Coronary artery (tissue), 2 donors: Measurements from ENCODE around the gene CKS2.
"Not testable (repeated sequence)": the region's sequence is repeated elsewhere in the genome, so short reads cannot be mapped to it uniquely, and the experiment has no call there.

Experiments
- DNase-seq: peaks from one replicate; pipeline ENCODE4 v3.0.0-alpha.2; 2017; ENCODE audit warnings: low spot score
- H3K27ac ChIP-seq, 2 donors: fragments of 200-600 bp; sonication (generic); one replicate each; pipeline ENCODE4 v1.5.1; 2016 to 2019
- H3K4me3 ChIP-seq: fragments of 200-600 bp; sonication (generic); 2 replicates; pipeline ENCODE4 v1.5.1; 2016; ENCODE audit warnings: mild to moderate bottlenecking, moderate library complexity
- TF ChIP-seq, protein P1 (sequence below): fragments of 200-600 bp; sonication (generic); IDR thresholded peaks from one replicate; pipeline ENCODE4 v1.5.1; 2019; ENCODE audit warnings: antibody characterized with exemption

The CKS2 gene

GRCh38 chr9:89310475-89311345 is at the start of gene CKS2:
Gene CKS2 (plus strand): TSS chr9:89311195. CDS start chr9:89311293, 98 bp downstream.
- peak within 1 kb of the TSS; percentile 92 for H3K4me3 ChIP-seq
- peak within 1 kb of the TSS; percentile 100 for H3K27ac ChIP-seq
- TF ChIP-seq, protein P1, sequence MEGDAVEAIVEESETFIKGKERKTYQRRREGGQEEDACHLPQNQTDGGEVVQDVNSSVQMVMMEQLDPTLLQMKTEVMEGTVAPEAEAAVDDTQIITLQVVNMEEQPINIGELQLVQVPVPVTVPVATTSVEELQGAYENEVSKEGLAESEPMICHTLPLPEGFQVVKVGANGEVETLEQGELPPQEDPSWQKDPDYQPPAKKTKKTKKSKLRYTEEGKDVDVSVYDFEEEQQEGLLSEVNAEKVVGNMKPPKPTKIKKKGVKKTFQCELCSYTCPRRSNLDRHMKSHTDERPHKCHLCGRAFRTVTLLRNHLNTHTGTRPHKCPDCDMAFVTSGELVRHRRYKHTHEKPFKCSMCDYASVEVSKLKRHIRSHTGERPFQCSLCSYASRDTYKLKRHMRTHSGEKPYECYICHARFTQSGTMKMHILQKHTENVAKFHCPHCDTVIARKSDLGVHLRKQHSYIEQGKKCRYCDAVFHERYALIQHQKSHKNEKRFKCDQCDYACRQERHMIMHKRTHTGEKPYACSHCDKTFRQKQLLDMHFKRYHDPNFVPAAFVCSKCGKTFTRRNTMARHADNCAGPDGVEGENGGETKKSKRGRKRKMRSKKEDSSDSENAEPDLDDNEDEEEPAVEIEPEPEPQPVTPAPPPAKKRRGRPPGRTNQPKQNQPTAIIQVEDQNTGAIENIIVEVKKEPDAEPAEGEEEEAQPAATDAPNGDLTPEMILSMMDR: no peak
- DNase-seq: peak; percentile 100

- H3K4me3 ChIP-seq: no peak overlapping the region
- no peak for DNase-seq
These were observed 37.3 kb upstream of the CKS2 start for GRCh38 chr9:89273528-89274279.

GRCh38 chr9:89274838-89275237 is 36.2 kb upstream of the CKS2 start:
- Histone ChIP-seq H3K4me3 (no peak overlapping the region), H3K27ac (no peak overlapping the region)
- TF ChIP-seq, protein P1: no peak
- DNase-seq: no peak

More at GRCh38 chr9:89273528-89274279, 37.3 kb upstream of the CKS2 start:
- TF ChIP-seq, protein P1: no peak
- no peak overlapping the region for H3K27ac ChIP-seq

- not testable (repeated sequence) for H3K27ac ChIP-seq
These were observed 35.0 kb upstream of the CKS2 start for GRCh38 chr9:89276040-89276439.

DNA sequence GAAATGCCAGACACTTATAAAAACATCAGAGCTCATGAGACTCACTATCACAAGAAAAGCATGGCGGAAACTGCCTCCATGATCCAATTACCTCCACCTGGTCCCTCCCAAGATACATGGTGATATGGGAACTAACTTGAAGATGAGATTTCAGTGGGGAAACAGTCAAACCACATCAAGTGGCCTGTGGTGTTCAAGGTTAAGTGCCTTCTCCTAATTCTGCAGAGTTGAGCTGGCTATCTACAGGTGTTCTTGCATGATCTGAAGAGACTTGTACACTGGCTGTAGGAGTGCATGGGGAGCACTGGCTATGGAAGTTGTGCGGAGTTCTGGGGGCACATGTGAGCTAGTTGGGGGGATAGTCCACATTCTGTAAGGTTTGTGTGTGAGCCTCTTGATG is 34.0 kb upstream of the CKS2 start:
- H3K27ac ChIP-seq: no peak overlapping the region
- no peak for DNase-seq
- TF ChIP-seq, protein P1: no peak
- no peak overlapping the region for H3K4me3 ChIP-seq

More at GRCh38 chr9:89276040-89276439, 35.0 kb upstream of the CKS2 start:
- H3K4me3 ChIP-seq, DNase-seq: not testable (repeated sequence)

DNA sequence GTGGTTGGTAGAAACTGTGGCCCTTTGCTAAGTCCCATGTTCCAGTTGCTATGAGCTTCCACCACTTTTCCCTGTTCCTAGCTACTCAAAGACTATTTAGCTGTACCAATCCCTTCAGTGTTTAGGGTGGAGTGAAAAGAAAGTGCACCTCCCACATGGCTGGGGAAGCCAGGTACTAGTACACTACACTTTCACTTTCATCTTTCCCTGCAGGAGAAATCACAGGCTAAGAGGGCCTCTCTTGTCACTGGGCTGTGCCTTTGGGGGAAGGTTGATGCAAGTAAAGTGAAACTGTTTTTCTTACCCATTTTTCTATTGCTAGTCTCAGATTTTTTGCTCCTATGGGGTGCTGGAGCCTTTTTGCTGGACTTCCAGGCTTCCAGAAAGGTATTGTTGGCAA is 33.5 kb upstream of the CKS2 start:
- no peak overlapping the region for H3K4me3 ChIP-seq
- TF ChIP-seq, protein P1: no peak
- DNase-seq: no peak
- H3K27ac ChIP-seq: no peak overlapping the region

DNA sequence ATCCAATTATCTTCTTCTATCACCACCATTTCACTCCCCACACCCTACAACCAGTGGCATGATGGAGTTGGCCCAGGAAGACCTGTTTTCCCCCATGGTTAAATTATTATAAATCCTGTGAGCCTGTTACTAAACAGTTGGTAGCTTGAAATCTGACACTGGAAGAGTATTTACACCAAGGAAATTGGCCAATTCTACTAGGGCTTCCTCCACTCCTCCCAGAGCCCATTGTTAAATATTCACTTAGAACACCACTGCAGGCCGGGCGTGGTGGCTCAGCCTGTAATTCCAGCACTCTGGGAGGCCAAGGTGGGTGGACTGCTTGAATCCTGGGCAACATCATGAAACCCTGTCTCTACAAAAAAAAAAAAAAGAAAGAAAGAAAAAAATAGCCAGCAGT is 32.4 kb upstream of the CKS2 start:
- H3K4me3 ChIP-seq: no peak overlapping the region
- H3K27ac ChIP-seq: no peak overlapping the region
- TF ChIP-seq, protein P1: no peak
- DNase-seq: no peak
